ENCODE measurements around the gene STRN.

STRN gene

DNA sequence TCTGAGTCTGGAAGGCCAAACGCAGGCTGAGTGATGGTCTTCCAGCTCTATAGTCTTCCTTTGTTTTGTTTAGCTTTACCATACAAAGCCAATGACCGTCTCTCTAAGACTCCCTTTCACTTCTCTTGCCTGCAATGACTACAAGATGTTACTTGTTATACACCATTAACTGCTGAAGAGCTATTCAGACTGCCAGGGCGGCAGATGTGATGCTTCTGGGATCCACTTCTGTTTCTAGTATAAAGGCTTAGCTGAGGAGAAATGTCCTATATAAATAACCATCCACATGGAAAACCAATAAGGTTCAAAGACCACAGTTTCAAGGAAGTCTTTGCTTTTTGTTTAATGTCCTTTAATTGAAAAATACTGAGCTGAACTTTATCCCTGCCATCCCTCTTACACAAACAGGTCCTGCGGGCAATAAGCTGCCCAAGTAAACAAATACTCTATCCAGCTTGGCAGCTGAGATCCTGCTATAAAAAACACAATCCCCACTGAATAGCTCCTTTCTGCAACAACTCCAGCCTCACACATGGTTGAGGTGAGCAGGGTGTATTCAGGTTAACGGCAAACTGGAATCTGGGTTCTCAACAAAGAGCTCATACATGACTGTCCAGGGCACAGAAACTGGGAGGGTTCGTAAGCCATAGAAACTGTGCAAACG lies 145.3 kb downstream of the STRN start:
- no peak for ATAC-seq (replicated peaks)
- no peak for DNase-seq
- H3K27ac Mint-ChIP-seq, result no peak overlapping the region
- H3K4me1 Mint-ChIP-seq, result no peaks in the 10 kb centered on the region
- H3K27me3 Mint-ChIP-seq, result peaks cover 0 to 6% of the 10 kb centered on the region in 2 donors
- no peaks in the 10 kb centered on the region for H3K9me3 Mint-ChIP-seq
- no peaks in the 10 kb centered on the region for H3K36me3 Mint-ChIP-seq
- H3K4me3 Mint-ChIP-seq, result no peak overlapping the region

DNA sequence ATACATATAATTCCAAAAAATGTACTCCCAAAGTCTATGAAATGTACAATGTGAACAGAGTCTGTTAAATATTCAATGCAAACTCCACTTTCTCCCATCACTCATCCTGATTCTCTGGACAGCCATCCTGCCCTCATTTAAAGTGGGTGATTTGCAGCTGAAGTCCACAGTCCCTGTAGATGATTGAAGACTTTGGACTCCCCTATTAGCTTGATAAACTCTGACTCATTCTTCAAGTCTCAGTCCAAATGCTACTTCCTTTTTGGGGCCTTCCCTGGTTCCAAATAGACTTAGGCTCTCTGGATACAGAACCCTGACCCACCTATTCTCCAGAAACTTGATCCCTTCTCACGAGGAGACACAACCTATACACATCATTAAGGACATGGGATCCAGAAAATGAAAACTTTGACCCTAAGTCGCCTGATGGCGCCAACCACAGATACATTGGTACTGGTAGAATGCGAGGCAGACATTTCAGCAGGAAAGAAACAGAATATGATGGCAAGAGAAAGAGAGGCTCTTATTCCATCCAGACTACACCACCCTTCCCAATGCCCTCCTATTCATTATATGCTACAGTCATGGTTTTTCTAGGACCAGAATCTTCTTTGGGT lies 147.1 kb downstream of the STRN start:
- DNase-seq, result no peak
- ATAC-seq (replicated peaks), result no peak
- H3K27me3 Mint-ChIP-seq, result peaks cover 0 to 3% of the 10 kb centered on the region in 2 donors
- H3K27ac Mint-ChIP-seq, result no peak overlapping the region
- no peaks in the 10 kb centered on the region for H3K36me3 Mint-ChIP-seq
- H3K9me3 Mint-ChIP-seq, result no peaks in the 10 kb centered on the region
- H3K4me3 Mint-ChIP-seq, result no peak overlapping the region
- no peaks in the 10 kb centered on the region for H3K4me1 Mint-ChIP-seq

DNA sequence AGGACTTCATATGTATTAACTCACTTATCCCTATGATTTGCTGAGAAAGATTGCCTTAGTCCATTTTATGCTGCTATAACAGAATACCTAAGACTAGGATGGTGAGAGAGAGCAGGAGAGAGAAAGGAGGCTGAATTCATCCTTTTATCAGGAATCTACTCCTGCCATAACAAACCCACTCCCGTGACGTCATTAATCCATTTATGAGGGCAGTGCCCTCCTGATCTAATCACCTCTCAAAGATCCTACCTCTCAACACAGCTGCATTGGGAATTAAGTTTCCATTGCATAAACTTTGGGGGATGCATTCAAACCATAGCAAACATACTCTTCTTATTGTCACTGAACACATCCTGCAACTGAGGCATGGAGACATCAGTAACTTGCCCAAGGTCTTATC lies 147.8 kb downstream of the STRN start:
- H3K4me1 Mint-ChIP-seq, result no peaks in the 10 kb centered on the region
- H3K27ac Mint-ChIP-seq, result no peak overlapping the region
- no peak overlapping the region for H3K4me3 Mint-ChIP-seq
- DNase-seq (no peak), ATAC-seq (replicated peaks) (no peak)
- no peaks in the 10 kb centered on the region for H3K27me3 Mint-ChIP-seq
- H3K36me3 Mint-ChIP-seq, result no peaks in the 10 kb centered on the region
- H3K9me3 Mint-ChIP-seq, result no peaks in the 10 kb centered on the region

- Mint-ChIP-seq H3K27me3 (peaks cover 2 to 4% of the 10 kb centered on the region in 2 donors), H3K4me3 (no peak overlapping the region), H3K27ac (no peak overlapping the region), H3K4me1 (no peaks in the 10 kb centered on the region), H3K9me3 (no peaks in the 10 kb centered on the region), H3K36me3 (no peaks in the 10 kb centered on the region)
- ATAC-seq (replicated peaks), result no peak
- no peak for DNase-seq
Measured at GRCh38 chr2:36812196-36812595, 154.1 kb downstream of the STRN start.

DNA sequence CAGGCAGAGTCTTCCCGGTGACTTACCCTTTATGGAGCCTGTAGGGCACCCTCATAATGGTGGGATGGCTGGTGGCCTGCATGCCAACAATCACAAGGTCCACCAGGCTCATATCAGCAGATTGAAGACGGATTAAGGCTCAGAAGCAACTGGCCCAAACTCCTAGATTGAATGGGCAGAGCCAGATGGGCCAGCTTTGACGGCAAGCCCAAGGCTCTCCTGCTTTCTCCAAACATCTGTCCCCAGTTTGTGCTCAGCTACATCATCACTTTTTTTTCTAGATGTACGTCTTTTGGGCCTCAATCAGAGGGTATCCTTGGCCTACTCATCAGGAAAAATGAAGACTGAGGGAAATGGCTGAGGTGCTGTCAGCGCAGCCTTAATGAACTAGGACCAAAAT lies 155.3 kb downstream of the STRN start:
- Mint-ChIP-seq H3K4me1 (no peaks in the 10 kb centered on the region), H3K9me3 (no peaks in the 10 kb centered on the region), H3K27ac (no peak overlapping the region), H3K4me3 (no peak overlapping the region), H3K27me3 (peaks cover 4 to 6% of the 10 kb centered on the region in 2 donors), H3K36me3 (no peaks in the 10 kb centered on the region)
- ATAC-seq (replicated peaks), result no peak
- no peak for DNase-seq

GRCh38 chr2:36809069-36809445 lies 157.3 kb downstream of the STRN start:
- H3K27ac Mint-ChIP-seq, result no peak overlapping the region
- no peaks in the 10 kb centered on the region for H3K36me3 Mint-ChIP-seq
- no peak for DNase-seq
- no peak for ATAC-seq (replicated peaks)
- no peaks in the 10 kb centered on the region for H3K9me3 Mint-ChIP-seq
- no peak overlapping the region for H3K4me3 Mint-ChIP-seq
- H3K4me1 Mint-ChIP-seq, result peaks cover 0 to 3% of the 10 kb centered on the region in 2 donors
- peaks cover 6 to 8% of the 10 kb centered on the region in 2 donors for H3K27me3 Mint-ChIP-seq

- no peak for DNase-seq
Measured at GRCh38 chr2:36808386-36809068, 157.8 kb downstream of the STRN start.

GRCh38 chr2:36807223-36807886 lies 159.0 kb downstream of the STRN start:
- no peak for DNase-seq
- peaks cover 4 to 6% of the 10 kb centered on the region in 2 donors for H3K27me3 Mint-ChIP-seq
- H3K9me3 Mint-ChIP-seq, result no peaks in the 10 kb centered on the region
- no peak for ATAC-seq (replicated peaks)
- H3K36me3 Mint-ChIP-seq, result no peaks in the 10 kb centered on the region
- no peak overlapping the region for H3K4me3 Mint-ChIP-seq
- peaks cover 0 to 3% of the 10 kb centered on the region in 2 donors for H3K4me1 Mint-ChIP-seq
- no peak overlapping the region for H3K27ac Mint-ChIP-seq

More at GRCh38 chr2:36808386-36809068, 157.8 kb downstream of the STRN start:
- peaks cover 6 to 8% of the 10 kb centered on the region in 2 donors for H3K27me3 Mint-ChIP-seq
- no peaks in the 10 kb centered on the region for H3K9me3 Mint-ChIP-seq
- ATAC-seq (replicated peaks), result no peak
- no peak overlapping the region for H3K27ac Mint-ChIP-seq
- no peak overlapping the region for H3K4me3 Mint-ChIP-seq
- H3K36me3 Mint-ChIP-seq, result no peaks in the 10 kb centered on the region
- H3K4me1 Mint-ChIP-seq, result peaks cover 0 to 3% of the 10 kb centered on the region in 2 donors

DNA sequence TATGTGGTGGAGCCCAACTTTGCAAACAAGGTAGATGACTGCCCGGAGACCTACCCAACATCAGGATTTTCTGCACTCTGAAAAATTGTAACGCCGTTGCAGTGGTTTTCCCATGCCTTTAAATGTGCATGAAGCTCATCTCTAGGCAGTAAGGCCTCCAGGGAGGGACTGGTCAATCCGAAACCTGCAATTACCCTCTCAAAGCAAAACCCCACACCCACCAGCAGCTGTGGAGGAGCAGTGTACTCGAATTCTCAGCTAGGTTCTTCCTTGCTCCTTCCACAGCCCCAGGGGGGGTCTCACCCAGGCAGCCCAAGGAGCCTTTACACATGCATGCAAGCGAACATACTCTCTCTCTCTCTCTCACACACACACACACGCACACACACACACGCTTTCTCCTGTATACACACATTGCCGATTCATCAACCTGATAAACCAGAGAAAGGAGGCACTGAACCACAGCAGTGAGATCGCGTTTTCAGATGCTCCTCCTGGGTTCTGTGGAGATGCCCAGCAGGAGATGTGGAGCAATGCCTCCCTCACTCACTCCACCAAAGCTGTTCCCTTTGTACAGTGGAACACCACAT lies 160.6 kb downstream of the STRN start:
- peaks cover 0 to 3% of the 10 kb centered on the region in 2 donors for H3K4me1 Mint-ChIP-seq
- no peak overlapping the region for H3K4me3 Mint-ChIP-seq
- H3K27me3 Mint-ChIP-seq, result peaks cover 6 to 8% of the 10 kb centered on the region in 2 donors
- no peaks in the 10 kb centered on the region for H3K9me3 Mint-ChIP-seq
- H3K36me3 Mint-ChIP-seq, result no peaks in the 10 kb centered on the region
- no peak overlapping the region for H3K27ac Mint-ChIP-seq
- ATAC-seq (replicated peaks), result no peak
- no peak for DNase-seq

GRCh38 chr2:36802952-36803351 lies 163.4 kb downstream of the STRN start:
- no peak overlapping the region for H3K27ac Mint-ChIP-seq
- no peaks in the 10 kb centered on the region for H3K9me3 Mint-ChIP-seq

GRCh38 chr2:36801088-36801487 lies 165.2 kb downstream of the STRN start:
- Mint-ChIP-seq H3K27ac (no peak overlapping the region), H3K4me3 (no peak overlapping the region), H3K36me3 (no peaks in the 10 kb centered on the region), H3K27me3 (peaks cover 19 to 21% of the 10 kb centered on the region in 2 donors), H3K9me3 (no peaks in the 10 kb centered on the region), H3K4me1 (peaks cover 0 to 3% of the 10 kb centered on the region in 2 donors)
- DNase-seq, result no peak
- ATAC-seq (replicated peaks), result no peak

More at GRCh38 chr2:36802952-36803351, 163.4 kb downstream of the STRN start:
- Mint-ChIP-seq H3K36me3 (no peaks in the 10 kb centered on the region), H3K4me1 (peaks cover 0 to 3% of the 10 kb centered on the region in 2 donors), H3K27me3 (peaks cover 11 to 14% of the 10 kb centered on the region in 2 donors), H3K4me3 (no peak overlapping the region)
- ATAC-seq (replicated peaks) (no peak), DNase-seq (no peak)

DNA sequence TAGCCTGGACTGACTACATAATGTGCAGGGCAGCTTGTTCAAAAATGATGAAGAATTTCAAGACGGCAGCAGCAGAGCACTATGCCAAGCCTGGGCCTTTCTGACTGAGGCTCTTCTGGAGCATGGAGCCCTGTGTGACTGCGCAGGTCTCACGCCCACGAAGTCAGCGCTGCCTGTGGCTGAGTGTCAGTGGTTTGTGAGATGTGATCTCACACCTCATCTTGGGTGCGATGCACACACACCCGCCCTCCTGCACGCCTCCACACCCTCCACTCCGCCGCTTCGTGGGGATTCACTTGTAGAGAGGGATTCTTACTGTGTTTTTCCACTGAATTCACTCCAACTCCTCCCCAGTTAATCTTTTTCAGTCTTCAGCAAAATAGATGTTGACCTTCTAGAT lies 166.0 kb downstream of the STRN start:
- no peak overlapping the region for H3K4me3 Mint-ChIP-seq
- ATAC-seq (replicated peaks) (no peak), DNase-seq (no peak)
- no peaks in the 10 kb centered on the region for H3K9me3 Mint-ChIP-seq
- H3K36me3 Mint-ChIP-seq, result no peaks in the 10 kb centered on the region
- peaks cover 17 to 19% of the 10 kb centered on the region in 2 donors for H3K27me3 Mint-ChIP-seq
- H3K4me1 Mint-ChIP-seq, result no peaks in the 10 kb centered on the region
- no peak overlapping the region for H3K27ac Mint-ChIP-seq

DNA sequence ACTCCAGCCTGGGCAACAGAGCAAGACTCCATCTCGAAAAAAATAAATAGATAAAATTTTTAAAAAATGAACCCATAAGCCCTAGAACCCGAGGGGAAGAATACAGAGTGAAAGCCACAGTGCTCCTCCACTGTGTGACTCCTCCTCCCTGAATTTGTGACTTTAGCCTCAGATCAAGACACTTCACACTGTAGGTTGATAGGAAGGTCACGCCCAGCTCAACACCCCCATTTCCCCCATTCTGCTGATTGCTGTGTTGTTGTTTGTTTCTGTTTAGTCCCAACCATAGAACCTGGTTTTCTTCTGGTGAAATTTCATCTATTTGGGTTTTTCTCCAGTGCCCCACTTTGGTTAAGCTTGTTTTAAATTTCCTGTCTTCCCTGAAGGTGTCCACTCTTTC lies 167.6 kb downstream of the STRN start:
- no peaks in the 10 kb centered on the region for H3K4me1 Mint-ChIP-seq
- DNase-seq, result no peak
- no peak overlapping the region for H3K4me3 Mint-ChIP-seq
- H3K27me3 Mint-ChIP-seq, result peaks cover 17 to 19% of the 10 kb centered on the region in 2 donors
- no peaks in the 10 kb centered on the region for H3K9me3 Mint-ChIP-seq
- H3K36me3 Mint-ChIP-seq, result no peaks in the 10 kb centered on the region
- no peak overlapping the region for H3K27ac Mint-ChIP-seq
- ATAC-seq (replicated peaks), result no peak

DNA sequence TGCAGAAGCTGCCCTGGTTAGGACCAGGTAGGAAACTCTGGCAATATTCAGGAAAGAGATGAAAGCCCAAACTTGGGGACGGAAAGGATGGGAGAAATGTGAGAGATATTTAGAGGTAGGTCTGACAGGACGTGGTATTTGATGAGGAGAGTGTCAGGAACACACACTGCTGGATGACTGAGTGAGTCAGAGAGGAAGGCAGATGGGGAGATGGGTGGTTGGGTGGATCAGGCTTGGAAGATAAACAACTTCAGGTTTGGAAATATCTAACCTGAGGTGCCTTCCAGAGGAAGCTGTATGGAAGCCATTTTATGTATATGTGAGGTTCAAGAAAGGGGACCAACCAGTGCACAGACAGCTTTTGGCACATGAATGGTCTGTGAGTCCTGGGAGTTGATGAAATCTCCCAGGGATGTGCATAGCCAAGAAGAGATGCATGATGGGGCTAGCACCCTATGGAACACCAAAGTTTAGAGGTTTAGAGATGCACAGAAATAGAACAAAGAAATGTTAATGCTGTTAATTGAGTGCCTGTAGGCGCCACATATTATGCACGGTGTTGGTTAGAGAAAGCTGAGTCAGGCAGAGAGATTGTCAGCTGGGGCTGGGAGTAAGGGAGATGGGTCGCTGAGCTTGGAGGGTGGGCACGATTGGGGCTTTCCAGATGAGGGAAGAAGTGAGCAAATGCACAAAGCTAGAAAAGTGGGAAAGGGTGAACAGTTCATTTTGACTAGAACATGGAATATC lies 168.8 kb downstream of the STRN start:
- no peak for ATAC-seq (replicated peaks)
- Mint-ChIP-seq H3K36me3 (no peaks in the 10 kb centered on the region), H3K9me3 (no peaks in the 10 kb centered on the region), H3K4me3 (no peak overlapping the region), H3K27me3 (peaks cover 17 to 19% of the 10 kb centered on the region in 2 donors), H3K4me1 (no peaks in the 10 kb centered on the region), H3K27ac (no peak overlapping the region)
- DNase-seq, result no peak

Data from stimulated activated naive B cell treated with anti-CD40 and anti-IgM and Interleukin-4, amounts not matched to agents 10 μg/mL and 1 μg/mL and 100 μg/mL, for 72 hours (primary cell).